ENCODE measurements around the gene STK11.

STK11 gene

DNA sequence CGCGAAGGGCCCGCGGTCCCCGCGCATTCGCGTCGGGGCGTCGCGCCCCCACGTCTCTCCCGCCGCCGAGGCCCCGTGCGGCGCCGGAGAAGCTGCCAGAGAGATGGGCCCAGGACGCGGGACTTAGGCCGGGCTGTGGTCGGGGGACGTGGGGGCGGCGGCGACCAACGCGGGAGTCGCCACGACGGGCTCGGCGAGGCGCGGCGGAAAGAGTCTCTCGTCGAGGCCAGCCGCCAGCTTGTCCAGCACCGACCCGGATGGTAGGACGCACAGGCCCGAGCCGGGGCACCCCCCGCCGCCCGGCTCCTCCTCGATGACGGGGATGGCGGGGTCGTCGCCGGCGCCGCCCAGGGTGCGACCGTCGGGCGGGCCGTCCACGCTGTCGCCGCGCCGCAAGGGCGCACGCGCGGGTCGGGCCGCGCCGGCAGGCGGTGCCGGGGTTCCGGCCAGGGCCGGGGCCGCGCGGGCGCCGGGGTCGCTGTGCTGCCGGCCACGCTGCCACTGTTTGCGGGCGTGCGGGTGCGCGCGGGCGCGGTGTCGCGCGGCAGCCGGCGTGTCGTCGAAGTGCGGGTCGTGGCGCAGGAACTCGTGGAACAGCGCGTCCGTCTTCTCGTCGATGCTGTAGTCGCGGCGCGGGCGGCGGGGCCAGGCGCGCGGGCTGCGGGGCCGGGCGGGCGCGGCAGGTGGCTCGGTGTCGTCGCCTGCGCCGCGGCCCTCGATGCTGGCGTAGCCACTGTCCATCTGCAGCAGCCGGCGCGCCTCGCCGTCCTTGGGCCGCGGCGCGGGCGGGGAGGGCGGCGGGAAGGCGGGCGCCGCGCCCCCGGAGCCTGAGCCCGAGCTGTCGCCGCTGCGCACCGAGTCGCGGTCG is 23.7 kb downstream of the STK11 start:
- POLR2A ChIA-PET, result interaction anchor here (1.1 kb wide), 1 partner anchor 40 kb away, joined by 6 read pairs; the partner anchor contains the start of gene CIRBP
- no peak for DNase-seq (ENCODE audit: extremely low spot score)
- TF ChIP-seq TARDBP (IDR thresholded peaks at IDR 0.05) (no peak), CTBP1 (IDR thresholded peaks at IDR 0.05; ENCODE audit: borderline replicate concordance) (no peak), FOXK2 (IDR thresholded peaks at IDR 0.05) (no peak), FOXM1 (IDR thresholded peaks at IDR 0.05; ENCODE audit: borderline replicate concordance) (no peak)
- CTCF ChIA-PET, result no interaction called here

DNA sequence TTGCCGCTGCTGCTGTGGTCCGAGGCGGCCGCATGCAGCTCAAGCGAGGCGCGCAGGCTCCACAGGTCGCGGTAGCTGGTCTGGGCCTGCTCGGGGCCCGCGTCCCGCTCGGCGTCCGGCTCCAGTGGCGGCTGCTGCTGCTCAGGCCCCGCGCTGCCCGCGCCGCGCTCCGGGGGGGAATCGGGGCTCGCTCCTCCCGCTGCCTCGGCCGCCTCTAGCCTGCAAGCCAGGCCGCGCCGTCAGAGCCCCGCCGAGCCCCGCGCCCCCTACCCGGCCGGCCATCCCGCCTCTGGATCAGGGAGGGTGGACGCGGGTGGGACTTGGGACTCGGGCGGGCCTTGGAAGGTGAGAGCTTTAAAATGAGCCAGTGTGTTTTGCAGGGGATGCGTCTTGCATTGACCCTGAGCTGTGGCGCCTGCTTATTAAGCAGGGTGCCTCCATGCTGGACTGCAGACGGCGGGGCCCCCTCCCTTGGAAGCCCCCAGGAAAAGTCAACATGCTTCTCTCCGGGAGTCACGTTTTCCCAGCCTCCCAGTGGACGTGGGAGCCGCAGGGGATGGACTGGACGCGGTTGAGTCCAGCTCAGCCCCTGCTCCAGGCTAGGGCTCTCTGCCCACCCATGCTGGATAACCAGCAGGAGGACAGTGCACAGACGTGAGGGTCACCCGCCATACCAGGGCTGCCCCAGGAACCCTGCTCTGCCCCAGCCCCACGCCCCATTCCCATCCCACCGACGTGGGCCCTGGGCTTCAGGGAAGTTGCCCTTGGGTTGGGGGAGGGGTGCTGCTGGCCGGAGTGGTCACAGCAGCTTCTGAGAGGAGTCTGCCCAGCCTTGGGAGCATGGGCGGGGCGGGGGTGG is 24.6 kb downstream of the STK11 start:
- ChIA-PET POLR2A (interaction anchor here (1.1 kb wide), 1 partner anchor 39 kb away, joined by 6 read pairs; the partner anchor contains the start of gene CIRBP), CTCF (no interaction called here)
- TF ChIP-seq FOXA1 (IDR thresholded peaks at IDR 0.05) (no peak), TARDBP (IDR thresholded peaks at IDR 0.05) (no peak), ELF4 (IDR thresholded peaks at IDR 0.05) (no peak), L3MBTL2 (conservative IDR thresholded peaks at IDR 0.05) (no peak), ARNT (IDR thresholded peaks at IDR 0.05) (no peak), BHLHE40 (IDR thresholded peaks at IDR 0.05; ENCODE audit: borderline replicate concordance) (no peak), NFRKB (IDR thresholded peaks at IDR 0.05) (no peak)
- DNase-seq (ENCODE audit: extremely low spot score), result no peak

- ChIA-PET POLR2A (interaction anchor here (1.1 kb wide), 1 partner anchor 38 kb away, joined by 6 read pairs; the partner anchor contains the start of gene CIRBP), CTCF (no interaction called here)
- TF ChIP-seq FOXK2 (IDR thresholded peaks at IDR 0.05), result no peak
- no peak for TF ChIP-seq SUZ12 (IDR thresholded peaks at IDR 0.05)
- no peak for TF ChIP-seq HDGF (IDR thresholded peaks at IDR 0.05; ENCODE audit: borderline replicate concordance)
- TF ChIP-seq ARNT (IDR thresholded peaks at IDR 0.05), result no peak
- no peak for DNase-seq (ENCODE audit: extremely low spot score)
Measured at GRCh38 chr19:1230783-1231489, 25.4 kb downstream of the STK11 start.

- DNase-seq (ENCODE audit: extremely low spot score), result no peak
- ChIA-PET CTCF (interaction anchor here (0.6 kb wide), 1 partner anchor 14 kb away, joined by 5 read pairs; no protein-coding TSS in a partner anchor), POLR2A (interaction anchor here (1.1 kb wide), 1 partner anchor 37 kb away, joined by 4 read pairs; the partner anchor contains the start of gene CIRBP)
- TF ChIP-seq SUZ12 (IDR thresholded peaks at IDR 0.05) (no peak), SP1 (IDR thresholded peaks at IDR 0.05) (no peak), ELF4 (IDR thresholded peaks at IDR 0.05) (no peak), NFRKB (IDR thresholded peaks at IDR 0.05) (no peak), FOXK2 (IDR thresholded peaks at IDR 0.05) (no peak), HDGF (IDR thresholded peaks at IDR 0.05; ENCODE audit: borderline replicate concordance) (no peak), ARNT (IDR thresholded peaks at IDR 0.05) (no peak), BHLHE40 (IDR thresholded peaks at IDR 0.05; ENCODE audit: borderline replicate concordance) (no peak)
Measured at GRCh38 chr19:1231729-1232637, 26.4 kb downstream of the STK11 start.

- DNase-seq (ENCODE audit: extremely low spot score), result no peak
- POLR2A ChIA-PET, result interaction anchor here (1.1 kb wide), 1 partner anchor 36 kb away, joined by 4 read pairs; the partner anchor contains the start of gene CIRBP
- no peak for TF ChIP-seq HDGF (IDR thresholded peaks at IDR 0.05; ENCODE audit: borderline replicate concordance)
- TF ChIP-seq ARNT (IDR thresholded peaks at IDR 0.05), result no peak
- TF ChIP-seq, protein P1, sequence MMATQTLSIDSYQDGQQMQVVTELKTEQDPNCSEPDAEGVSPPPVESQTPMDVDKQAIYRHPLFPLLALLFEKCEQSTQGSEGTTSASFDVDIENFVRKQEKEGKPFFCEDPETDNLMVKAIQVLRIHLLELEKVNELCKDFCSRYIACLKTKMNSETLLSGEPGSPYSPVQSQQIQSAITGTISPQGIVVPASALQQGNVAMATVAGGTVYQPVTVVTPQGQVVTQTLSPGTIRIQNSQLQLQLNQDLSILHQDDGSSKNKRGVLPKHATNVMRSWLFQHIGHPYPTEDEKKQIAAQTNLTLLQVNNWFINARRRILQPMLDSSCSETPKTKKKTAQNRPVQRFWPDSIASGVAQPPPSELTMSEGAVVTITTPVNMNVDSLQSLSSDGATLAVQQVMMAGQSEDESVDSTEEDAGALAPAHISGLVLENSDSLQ (IDR thresholded peaks at IDR 0.05), result no peak
- no peak for TF ChIP-seq FOXM1 (IDR thresholded peaks at IDR 0.05; ENCODE audit: borderline replicate concordance)
- TF ChIP-seq L3MBTL2 (conservative IDR thresholded peaks at IDR 0.05), result no peak
- TF ChIP-seq ZNF384 (IDR thresholded peaks at IDR 0.05), result no peak
- TF ChIP-seq TARDBP (IDR thresholded peaks at IDR 0.05), result no peak
- no peak for TF ChIP-seq ELF4 (IDR thresholded peaks at IDR 0.05)
- no peak for TF ChIP-seq LEF1 (IDR thresholded peaks at IDR 0.05; ENCODE audit: borderline replicate concordance)
- TF ChIP-seq FOXK2 (IDR thresholded peaks at IDR 0.05), result no peak
- no peak for TF ChIP-seq BHLHE40 (IDR thresholded peaks at IDR 0.05; ENCODE audit: borderline replicate concordance)
- TF ChIP-seq NFRKB (IDR thresholded peaks at IDR 0.05), result no peak
- TF ChIP-seq SUZ12 (IDR thresholded peaks at IDR 0.05), result no peak
- no peak for TF ChIP-seq CTBP1 (IDR thresholded peaks at IDR 0.05; ENCODE audit: borderline replicate concordance)
- no peak for TF ChIP-seq FOXA1 (IDR thresholded peaks at IDR 0.05)
- no peak for TF ChIP-seq SP1 (IDR thresholded peaks at IDR 0.05)
- CTCF ChIA-PET, result interaction anchor here (0.6 kb wide), 1 partner anchor 15 kb away, joined by 5 read pairs; no protein-coding TSS in a partner anchor
Measured at GRCh38 chr19:1232652-1233072, 27.1 kb downstream of the STK11 start.

DNA sequence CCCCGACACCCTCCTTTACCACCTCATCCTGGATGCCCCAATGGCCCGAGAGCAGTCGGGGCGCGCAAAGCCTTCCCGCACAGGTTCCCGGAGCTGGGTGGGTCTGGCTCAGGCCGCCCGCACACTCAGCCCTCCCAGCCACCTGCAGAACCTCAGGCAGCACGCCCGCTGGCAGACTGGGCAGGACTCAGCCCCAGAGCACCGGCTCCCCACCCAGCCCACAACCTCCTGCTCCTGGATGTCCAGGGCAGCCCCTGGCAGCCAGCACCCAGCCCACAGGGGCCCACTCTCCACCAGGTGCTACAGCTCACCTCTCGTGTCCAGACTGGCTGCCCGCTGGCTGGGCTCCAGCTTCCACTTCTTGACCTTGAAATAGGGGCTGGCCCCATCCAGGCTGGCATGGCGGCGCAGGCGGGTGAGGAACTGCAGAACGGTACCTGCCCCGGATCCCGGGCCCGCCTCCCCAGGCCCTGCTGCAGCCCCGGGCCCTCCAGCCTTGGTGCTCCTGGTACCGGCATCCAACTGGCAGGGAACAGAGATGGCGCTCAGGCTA is 27.6 kb downstream of the STK11 start:
- CTCF ChIA-PET, result no interaction called here
- TF ChIP-seq NFRKB (IDR thresholded peaks at IDR 0.05) (no peak), FOXA1 (IDR thresholded peaks at IDR 0.05) (no peak), HDGF (IDR thresholded peaks at IDR 0.05; ENCODE audit: borderline replicate concordance) (no peak), ARNT (IDR thresholded peaks at IDR 0.05) (no peak), SP1 (IDR thresholded peaks at IDR 0.05) (no peak), TARDBP (IDR thresholded peaks at IDR 0.05) (no peak), L3MBTL2 (conservative IDR thresholded peaks at IDR 0.05) (no peak), ZNF384 (IDR thresholded peaks at IDR 0.05) (no peak), FOXM1 (IDR thresholded peaks at IDR 0.05; ENCODE audit: borderline replicate concordance) (no peak), FOXK2 (IDR thresholded peaks at IDR 0.05) (no peak), BHLHE40 (IDR thresholded peaks at IDR 0.05; ENCODE audit: borderline replicate concordance) (no peak), SUZ12 (IDR thresholded peaks at IDR 0.05) (no peak), LEF1 (IDR thresholded peaks at IDR 0.05; ENCODE audit: borderline replicate concordance) (no peak), CTBP1 (IDR thresholded peaks at IDR 0.05; ENCODE audit: borderline replicate concordance) (no peak), ELF4 (IDR thresholded peaks at IDR 0.05) (no peak)
- TF ChIP-seq, protein P1 (IDR thresholded peaks at IDR 0.05), result no peak
- DNase-seq (ENCODE audit: extremely low spot score), result no peak
- POLR2A ChIA-PET, result interaction anchor here (1.1 kb wide), 1 partner anchor 36 kb away, joined by 4 read pairs; the partner anchor contains the start of gene CIRBP

Measured in HEK293T (cell line).